Measurements from ENCODE around the gene DNAH17. TPM values are rescaled to one million over a fixed set of nuclear protein-coding genes. Genes with fewer than 3 reads are reported as not detected.

The DNAH17 gene
- total RNA-seq, 1 donor from 2014 or later: not detected

GRCh38 chr17:78414178-78415162 lies 162.7 kb downstream of the DNAH17 start:
- no peak for DNase-seq (ENCODE audit: low spot score)

GRCh38 chr17:78412403-78412802 lies 164.8 kb downstream of the DNAH17 start:
- DNase-seq (ENCODE audit: low spot score): no peak

GRCh38 chr17:78411241-78411857 lies 165.8 kb downstream of the DNAH17 start:
- no peak for DNase-seq (ENCODE audit: low spot score)

GRCh38 chr17:78409191-78409928 lies 167.8 kb downstream of the DNAH17 start:
- DNase-seq (ENCODE audit: low spot score): peak; percentile 67

GRCh38 chr17:78408476-78409050 lies 168.6 kb downstream of the DNAH17 start:
- no peak for DNase-seq (ENCODE audit: low spot score)

GRCh38 chr17:78407387-78408000 lies 169.7 kb downstream of the DNAH17 start:
- no peak for DNase-seq (ENCODE audit: low spot score)

- DNase-seq (ENCODE audit: low spot score): no peak
These were observed 170.3 kb downstream of the DNAH17 start for GRCh38 chr17:78406920-78407319.

GRCh38 chr17:78406396-78406795 lies 170.8 kb downstream of the DNAH17 start:
- DNase-seq (ENCODE audit: low spot score): no peak

- DNase-seq (ENCODE audit: low spot score): no peak
These were observed 173.4 kb downstream of the DNAH17 start for GRCh38 chr17:78403822-78404221.

GRCh38 chr17:78401891-78402290 lies 175.3 kb downstream of the DNAH17 start:
- no peak for DNase-seq (ENCODE audit: low spot score)

GRCh38 chr17:78401246-78401645 lies 175.9 kb downstream of the DNAH17 start:
- DNase-seq (ENCODE audit: low spot score): no peak

GRCh38 chr17:78400581-78401240 lies 176.5 kb downstream of the DNAH17 start:
- no peak for DNase-seq (ENCODE audit: low spot score)

- no peak for DNase-seq (ENCODE audit: low spot score)
These were observed 177.5 kb downstream of the DNAH17 start for GRCh38 chr17:78399693-78400144.

- DNase-seq (ENCODE audit: low spot score): no peak
These were observed 178.0 kb downstream of the DNAH17 start for GRCh38 chr17:78399028-78399692.

- no peak for DNase-seq (ENCODE audit: low spot score)
These were observed 178.8 kb downstream of the DNAH17 start for GRCh38 chr17:78398390-78398789.

GRCh38 chr17:78397681-78398101 lies 179.5 kb downstream of the DNAH17 start:
- no peak for DNase-seq (ENCODE audit: low spot score)

- no peak for DNase-seq (ENCODE audit: low spot score)
These were observed 180.5 kb downstream of the DNAH17 start for GRCh38 chr17:78396441-78397337.

- DNase-seq (ENCODE audit: low spot score): no peak
These were observed 182.0 kb downstream of the DNAH17 start for GRCh38 chr17:78395155-78395554.

GRCh38 chr17:78394209-78394608 lies 183.0 kb downstream of the DNAH17 start:
- DNase-seq (ENCODE audit: low spot score): no peak
